Activated naive CD4-positive, alpha-beta T cell treated with anti-CD3 and anti-CD28 coated beads, Interleukin-2, amount 10 ng/mL, durations not matched to agents 7 days and 5 days (primary cell): Measurements from ENCODE around the gene OASL.

Experiments used
- CTCF ChIA-PET: fragments of 350-600 bp; sonication (Branson Sonifier 250); formaldehyde crosslinking; loops from one replicate; lab custom pipeline; 2021; ENCODE audit warnings: antibody characterized with exemption; lab: Charles Lee
- DNase-seq: peaks from one replicate; pipeline ENCODE4 v3.0.0-alpha.2; 2020
- H3K27ac Mint-ChIP-seq: one replicate; pipeline ENCODE4 v1.8.0; 2021; ENCODE audit warnings: mild to moderate bottlenecking, moderate library complexity, mixed read lengths
- H3K27me3 Mint-ChIP-seq: one replicate; pipeline ENCODE4 v1.8.0; 2021; ENCODE audit warnings: mild to moderate bottlenecking, mixed read lengths
- H3K36me3 Mint-ChIP-seq: one replicate; pipeline ENCODE4 v1.8.0; 2021; ENCODE audit warnings: mixed read lengths
- H3K4me1 Mint-ChIP-seq: one replicate; pipeline ENCODE4 v1.8.0; 2021; ENCODE audit warnings: mixed read lengths
- H3K4me3 Mint-ChIP-seq: one replicate; pipeline ENCODE4 v1.8.0; 2021; ENCODE audit warnings: mild to moderate bottlenecking, moderate library complexity, mixed read lengths
- H3K9me3 Mint-ChIP-seq: one replicate; pipeline ENCODE4 v1.8.0; 2021; ENCODE audit warnings: mixed read lengths

The OASL gene

DNA sequence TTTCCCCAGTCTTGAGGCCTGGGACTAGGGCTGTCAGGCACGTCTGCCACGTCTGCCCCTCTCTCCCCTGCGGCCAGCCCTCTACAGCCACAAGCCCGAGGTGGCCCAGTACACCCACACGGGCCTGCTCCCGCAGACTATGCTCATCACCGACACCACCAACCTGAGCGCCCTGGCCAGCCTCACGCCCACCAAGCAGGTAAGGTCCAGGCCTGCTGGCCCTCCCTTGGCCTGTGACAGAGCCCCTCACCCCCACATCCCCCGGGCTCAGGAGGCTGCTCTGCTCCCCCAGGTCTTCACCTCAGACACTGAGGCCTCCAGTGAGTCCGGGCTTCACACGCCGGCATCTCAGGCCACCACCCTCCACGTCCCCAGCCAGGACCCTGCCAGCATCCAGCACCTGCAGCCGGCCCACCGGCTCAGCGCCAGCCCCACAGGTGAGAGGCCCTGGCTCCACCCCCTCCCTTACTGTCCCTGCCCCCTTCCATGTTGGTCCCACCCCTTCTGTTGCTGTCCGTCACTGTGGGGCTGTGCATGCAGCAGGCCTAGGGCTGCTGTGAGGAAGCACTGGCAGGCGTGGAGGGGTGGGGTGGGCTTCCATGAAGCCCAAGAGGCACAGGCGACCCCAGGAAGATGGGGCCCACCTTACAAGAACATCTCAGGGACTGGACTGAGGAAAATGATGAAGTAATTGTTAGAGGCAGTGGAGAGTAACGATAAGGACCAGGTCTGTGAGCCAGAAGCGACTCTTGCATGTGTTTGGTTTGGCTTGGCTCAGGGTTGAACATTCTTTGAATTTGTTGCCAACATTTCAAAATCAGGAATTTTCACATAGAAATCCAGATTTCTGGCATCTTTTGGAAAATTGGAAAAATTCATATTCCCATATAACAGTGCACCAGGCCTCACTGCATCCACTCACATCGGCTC lies 39.6 kb downstream of the OASL start:
- DNase-seq = no peak
- Mint-ChIP-seq H3K4me3 (no peak overlapping the region), H3K27me3 (peaks cover 17% of the 10 kb centered on the region), H3K27ac (no peak overlapping the region), H3K9me3 (no peaks in the 10 kb centered on the region), H3K4me1 (peaks cover 3% of the 10 kb centered on the region), H3K36me3 (peaks cover 8% of the 10 kb centered on the region)
- CTCF ChIA-PET = no interaction called here

GRCh38 chr12:120998435-120998834 lies 40.6 kb downstream of the OASL start:
- peaks cover 3% of the 10 kb centered on the region for H3K36me3 Mint-ChIP-seq
- H3K4me1 Mint-ChIP-seq = peaks cover 3% of the 10 kb centered on the region
- DNase-seq = no peak
- peaks cover 24% of the 10 kb centered on the region for H3K27me3 Mint-ChIP-seq
- H3K4me3 Mint-ChIP-seq = no peak overlapping the region
- H3K9me3 Mint-ChIP-seq = no peaks in the 10 kb centered on the region
- CTCF ChIA-PET = no interaction called here
- H3K27ac Mint-ChIP-seq = no peak overlapping the region

GRCh38 chr12:120997448-120997847 lies 41.6 kb downstream of the OASL start:
- Mint-ChIP-seq H3K27me3 (peaks cover 31% of the 10 kb centered on the region), H3K36me3 (no peaks in the 10 kb centered on the region), H3K27ac (no peak overlapping the region), H3K9me3 (no peaks in the 10 kb centered on the region), H3K4me1 (peaks cover 3% of the 10 kb centered on the region), H3K4me3 (no peak overlapping the region)
- no peak for DNase-seq
- CTCF ChIA-PET = no interaction called here

DNA sequence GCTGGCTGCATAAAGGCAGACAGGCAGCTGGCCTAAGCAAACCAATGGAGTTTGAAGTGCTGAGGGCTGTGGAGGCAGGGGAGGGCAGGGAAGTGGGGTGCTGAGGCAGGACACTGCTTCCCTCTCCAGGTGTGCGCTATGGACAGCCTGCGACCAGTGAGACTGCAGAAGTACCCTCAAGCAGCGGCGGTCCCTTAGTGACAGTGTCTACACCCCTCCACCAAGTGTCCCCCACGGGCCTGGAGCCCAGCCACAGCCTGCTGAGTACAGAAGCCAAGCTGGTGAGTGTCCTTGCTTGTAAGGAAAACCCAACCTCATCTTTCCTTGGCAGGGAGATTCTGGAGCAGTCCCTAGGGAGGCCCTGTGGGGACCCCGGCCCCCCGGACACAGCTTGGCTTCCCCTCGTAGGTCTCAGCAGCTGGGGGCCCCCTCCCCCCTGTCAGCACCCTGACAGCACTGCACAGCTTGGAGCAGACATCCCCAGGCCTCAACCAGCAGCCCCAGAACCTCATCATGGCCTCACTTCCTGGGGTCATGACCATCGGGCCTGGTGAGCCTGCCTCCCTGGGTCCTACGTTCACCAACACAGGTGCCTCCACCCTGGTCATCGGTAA lies 42.8 kb downstream of the OASL start:
- Mint-ChIP-seq H3K27me3 (peaks cover 36% of the 10 kb centered on the region), H3K4me3 (no peak overlapping the region), H3K36me3 (no peaks in the 10 kb centered on the region), H3K4me1 (peaks cover 3% of the 10 kb centered on the region), H3K27ac (no peak overlapping the region), H3K9me3 (no peaks in the 10 kb centered on the region)
- CTCF ChIA-PET = no interaction called here
- no peak for DNase-seq

DNA sequence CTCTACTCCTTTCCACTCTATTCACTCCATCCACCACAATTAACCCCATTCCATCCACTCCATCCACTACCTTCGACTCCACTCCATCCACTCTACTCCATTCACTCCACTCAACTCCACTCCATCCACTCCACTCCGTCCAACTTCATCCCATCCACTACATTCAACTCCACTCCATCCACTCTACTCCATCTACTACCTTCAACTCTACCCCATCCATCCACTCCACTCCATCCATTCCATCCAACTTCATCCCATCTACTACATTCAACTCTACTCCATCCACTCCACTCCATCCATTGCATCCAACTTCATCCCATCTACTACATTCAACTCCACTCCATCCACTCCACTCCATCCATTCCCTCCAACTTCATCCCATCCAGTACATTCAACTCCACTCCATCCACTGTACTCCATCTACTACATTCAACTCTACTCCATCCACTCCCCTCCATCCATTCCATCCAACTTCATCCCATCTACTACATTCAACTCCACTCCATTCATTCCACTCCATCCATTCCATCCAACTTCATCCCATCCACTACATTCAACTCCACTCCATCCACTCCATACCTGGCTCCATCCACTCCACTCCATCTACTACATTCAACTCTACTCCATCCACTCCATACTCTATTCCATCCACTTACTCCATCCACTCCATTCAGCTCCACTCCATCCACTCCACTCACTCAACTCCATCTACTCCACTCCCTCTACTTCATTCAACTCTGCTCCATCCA lies 44.3 kb downstream of the OASL start:
- DNase-seq = no peak
- H3K27ac Mint-ChIP-seq = no peak overlapping the region
- H3K9me3 Mint-ChIP-seq = no peaks in the 10 kb centered on the region
- no peaks in the 10 kb centered on the region for H3K4me1 Mint-ChIP-seq
- H3K36me3 Mint-ChIP-seq = no peaks in the 10 kb centered on the region
- H3K27me3 Mint-ChIP-seq = peaks cover 36% of the 10 kb centered on the region
- no peak overlapping the region for H3K4me3 Mint-ChIP-seq
- CTCF ChIA-PET = no interaction called here

GRCh38 chr12:120994059-120994458 lies 45.0 kb downstream of the OASL start:
- CTCF ChIA-PET = no interaction called here
- Mint-ChIP-seq H3K4me1 (no peaks in the 10 kb centered on the region), H3K4me3 (no peak overlapping the region), H3K9me3 (no peaks in the 10 kb centered on the region), H3K27me3 (peaks cover 36% of the 10 kb centered on the region), H3K36me3 (no peaks in the 10 kb centered on the region), H3K27ac (no peak overlapping the region)
- no peak for DNase-seq

- no peaks in the 10 kb centered on the region for H3K4me1 Mint-ChIP-seq
- H3K27me3 Mint-ChIP-seq = peaks cover 36% of the 10 kb centered on the region
- no peak for DNase-seq
- H3K9me3 Mint-ChIP-seq = no peaks in the 10 kb centered on the region
- CTCF ChIA-PET = interaction anchor here (1.1 kb wide), 1 partner anchor 22 kb away, joined by 3 read pairs; no protein-coding TSS in a partner anchor
- H3K27ac Mint-ChIP-seq = no peak overlapping the region
- no peaks in the 10 kb centered on the region for H3K36me3 Mint-ChIP-seq
- H3K4me3 Mint-ChIP-seq = no peak overlapping the region
These were observed 45.5 kb downstream of the OASL start for GRCh38 chr12:120993496-120993895.

DNA sequence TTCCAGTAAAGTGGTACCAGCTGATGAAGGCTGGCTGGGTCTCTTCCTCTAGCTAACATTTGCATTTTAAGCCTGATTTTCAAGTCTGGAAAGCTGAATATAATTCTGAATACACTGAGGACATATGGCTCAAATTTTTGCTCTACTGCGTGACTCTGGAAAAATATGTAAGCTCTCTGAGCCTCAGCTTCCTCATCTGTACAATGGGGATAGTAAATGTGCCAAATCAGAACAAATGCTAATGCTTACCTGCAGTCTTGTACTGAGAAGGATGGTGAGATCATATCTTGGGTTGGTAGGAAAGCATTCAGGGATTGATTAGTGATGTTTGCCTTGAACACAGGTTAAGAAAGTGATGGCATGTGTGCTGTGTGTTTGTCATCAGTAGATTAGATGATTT lies 46.1 kb downstream of the OASL start:
- CTCF ChIA-PET = interaction anchor here (1.1 to 1.4 kb wide), 2 partner anchors 12 to 21 kb away, joined by 3 to 5 read pairs; no protein-coding TSS in a partner anchor
- H3K36me3 Mint-ChIP-seq = no peaks in the 10 kb centered on the region
- no peaks in the 10 kb centered on the region for H3K9me3 Mint-ChIP-seq
- no peak overlapping the region for H3K4me3 Mint-ChIP-seq
- DNase-seq = no peak
- H3K4me1 Mint-ChIP-seq = no peaks in the 10 kb centered on the region
- H3K27me3 Mint-ChIP-seq = peaks cover 36% of the 10 kb centered on the region
- no peak overlapping the region for H3K27ac Mint-ChIP-seq

- Mint-ChIP-seq H3K27ac (no peak overlapping the region), H3K4me1 (no peaks in the 10 kb centered on the region), H3K4me3 (no peak overlapping the region), H3K36me3 (no peaks in the 10 kb centered on the region), H3K27me3 (peaks cover 32% of the 10 kb centered on the region), H3K9me3 (no peaks in the 10 kb centered on the region)
- CTCF ChIA-PET = interaction anchor here (1.4 kb wide), 1 partner anchor 13 kb away, joined by 5 read pairs; no protein-coding TSS in a partner anchor
- no peak for DNase-seq
These were observed 47.1 kb downstream of the OASL start for GRCh38 chr12:120991965-120992364.

DNA sequence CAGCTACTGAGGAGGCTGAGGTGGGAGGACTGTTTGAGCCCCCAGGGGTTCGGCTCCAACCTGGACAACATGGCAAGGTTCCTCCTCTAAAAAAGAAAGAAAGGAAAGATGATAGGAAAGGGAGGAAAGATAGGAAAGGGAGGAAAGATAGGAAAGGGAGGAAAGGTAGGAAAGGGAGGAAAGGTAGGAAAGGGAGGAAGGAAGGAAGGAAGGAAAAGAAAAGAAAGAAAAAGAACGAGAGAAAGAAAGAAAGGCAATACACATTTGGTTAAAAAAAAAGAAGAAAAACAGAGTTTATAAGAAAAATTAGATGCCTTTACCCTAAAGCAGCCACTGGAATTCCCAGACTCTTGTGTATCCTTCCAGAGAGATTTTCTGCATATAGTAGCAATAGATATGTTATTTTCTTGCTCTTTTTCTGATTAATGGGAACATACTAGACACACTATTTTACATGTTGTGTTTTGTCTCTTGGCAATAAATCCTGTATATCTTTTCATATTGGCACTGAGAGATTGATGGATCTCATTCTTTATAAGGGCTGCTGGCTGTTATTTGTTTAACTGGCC lies 48.5 kb downstream of the OASL start:
- peak overlapping the region; percentile 1 for H3K27ac Mint-ChIP-seq
- no peaks in the 10 kb centered on the region for H3K9me3 Mint-ChIP-seq
- CTCF ChIA-PET = interaction anchor here (1.5 kb wide), 1 partner anchor 15 kb away, joined by 4 read pairs; no protein-coding TSS in a partner anchor
- DNase-seq = no peak
- no peaks in the 10 kb centered on the region for H3K36me3 Mint-ChIP-seq
- no peak overlapping the region for H3K4me3 Mint-ChIP-seq
- peaks cover 30% of the 10 kb centered on the region for H3K27me3 Mint-ChIP-seq
- H3K4me1 Mint-ChIP-seq = no peaks in the 10 kb centered on the region

GRCh38 chr12:120989687-120990086 lies 49.4 kb downstream of the OASL start:
- DNase-seq = no peak
- Mint-ChIP-seq H3K27ac (no peak overlapping the region), H3K36me3 (no peaks in the 10 kb centered on the region), H3K27me3 (peaks cover 21% of the 10 kb centered on the region), H3K4me3 (no peak overlapping the region), H3K9me3 (no peaks in the 10 kb centered on the region), H3K4me1 (no peaks in the 10 kb centered on the region)
- CTCF ChIA-PET = interaction anchor here (0.6 to 1.5 kb wide), 2 partner anchors 16 to 64 kb away, joined by 3 to 4 read pairs; no protein-coding TSS in a partner anchor

DNA sequence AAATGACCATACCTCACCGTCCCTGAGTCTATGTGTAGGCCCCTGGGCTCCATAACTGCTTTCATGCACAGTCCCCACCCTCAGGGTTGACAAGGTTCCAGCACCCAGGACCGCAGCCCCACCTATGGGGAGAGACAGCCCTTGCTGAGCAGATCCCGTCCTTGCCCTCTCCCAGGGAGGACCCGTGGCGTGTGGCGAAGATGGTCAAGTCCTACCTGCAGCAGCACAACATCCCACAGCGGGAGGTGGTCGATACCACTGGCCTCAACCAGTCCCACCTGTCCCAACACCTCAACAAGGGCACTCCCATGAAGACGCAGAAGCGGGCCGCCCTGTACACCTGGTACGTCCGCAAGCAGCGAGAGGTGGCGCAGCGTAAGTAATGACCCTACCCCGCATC lies 50.4 kb downstream of the OASL start:
- no peaks in the 10 kb centered on the region for H3K36me3 Mint-ChIP-seq
- no peaks in the 10 kb centered on the region for H3K9me3 Mint-ChIP-seq
- H3K4me1 Mint-ChIP-seq = no peaks in the 10 kb centered on the region
- H3K4me3 Mint-ChIP-seq = no peak overlapping the region
- H3K27ac Mint-ChIP-seq = no peak overlapping the region
- H3K27me3 Mint-ChIP-seq = peaks cover 20% of the 10 kb centered on the region
- no peak for DNase-seq
- CTCF ChIA-PET = no interaction called here

- Mint-ChIP-seq H3K4me1 (no peaks in the 10 kb centered on the region), H3K36me3 (no peaks in the 10 kb centered on the region), H3K4me3 (no peak overlapping the region), H3K9me3 (no peaks in the 10 kb centered on the region), H3K27me3 (peaks cover 16% of the 10 kb centered on the region), H3K27ac (no peak overlapping the region)
- no peak for DNase-seq
- CTCF ChIA-PET = no interaction called here
These were observed 50.8 kb downstream of the OASL start for GRCh38 chr12:120988234-120988633.
